SKM-1 treated with dmso at 0.1 percent for 144 hours (cell line): ENCODE data around the gene ANKS6.

Experiments used
- DNase-seq: peaks from one replicate; lab custom pipeline; 2025; ENCODE audit not compliant: unreplicated experiment; lab: John Stamatoyannopoulos, UW

The ANKS6 gene

DNA sequence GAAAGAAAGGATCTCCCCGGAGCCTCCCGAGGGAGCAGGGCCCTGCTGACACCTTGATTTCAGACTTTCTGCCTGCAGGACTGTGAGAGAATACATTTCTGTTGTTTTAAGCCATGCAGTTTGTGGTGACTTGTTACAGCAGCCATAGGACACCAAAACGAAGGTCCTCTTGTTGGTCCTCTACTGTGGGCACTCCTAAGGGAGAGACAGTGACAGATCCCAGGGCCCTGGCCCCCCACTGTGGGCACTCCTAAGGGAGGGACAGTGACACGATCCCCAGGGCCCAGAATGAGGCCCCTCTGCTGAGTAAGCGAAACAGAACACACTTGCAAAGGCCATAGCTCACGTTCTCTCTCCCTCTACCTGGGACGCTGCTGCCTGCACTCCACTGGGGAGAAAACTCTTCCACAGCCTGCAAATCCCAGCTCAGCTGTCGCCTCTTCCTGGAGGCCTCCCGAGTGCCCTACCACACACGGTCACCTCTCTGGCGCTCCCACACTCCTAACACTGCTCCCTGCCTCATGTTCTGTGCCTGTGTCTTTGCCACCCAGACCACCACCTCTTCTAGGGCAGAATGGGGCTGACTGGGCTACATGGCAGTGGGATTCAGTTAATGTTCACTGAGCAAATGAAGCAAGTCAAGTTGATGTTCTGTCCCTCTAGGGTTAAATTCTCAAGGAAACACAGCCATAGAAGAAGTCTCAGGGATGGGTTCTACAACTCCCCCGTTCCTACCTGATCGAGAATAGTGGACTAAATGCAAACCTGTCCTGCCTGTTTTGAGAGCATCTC lies 23.8 kb downstream of the ANKS6 start:
- DNase-seq = no peak

DNA sequence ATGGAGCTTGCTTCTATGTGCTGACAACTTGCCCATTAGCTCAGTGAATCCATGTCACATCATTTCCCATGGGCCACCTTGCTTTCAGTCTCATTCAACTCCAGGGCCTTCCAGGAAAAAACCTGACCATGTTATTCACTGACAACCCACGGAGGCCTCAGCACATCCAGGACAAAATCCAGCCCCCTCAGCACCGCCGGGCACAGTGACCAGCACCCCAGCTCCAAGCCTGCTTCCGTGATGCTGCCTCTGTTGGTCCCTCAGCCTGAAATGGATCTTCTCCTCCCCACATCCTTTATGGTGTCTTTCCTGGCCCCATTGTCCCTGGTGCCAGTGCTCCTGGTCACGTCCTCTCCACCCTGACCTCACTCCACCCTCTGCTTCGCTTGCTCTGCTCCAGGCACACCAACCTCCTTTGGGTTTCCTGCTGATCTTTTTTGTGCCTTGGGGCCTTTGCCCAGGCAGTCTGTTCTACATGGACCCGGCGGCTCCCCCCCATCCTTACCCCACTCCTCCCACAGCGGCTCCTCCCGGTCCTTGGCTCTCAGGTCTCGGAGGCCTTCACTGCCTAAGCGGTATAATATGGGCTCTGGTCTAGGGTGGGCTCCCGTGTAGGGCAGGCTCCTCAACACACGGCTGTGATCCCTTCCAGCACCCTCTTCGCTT lies 25.0 kb downstream of the ANKS6 start:
- no peak for DNase-seq

DNA sequence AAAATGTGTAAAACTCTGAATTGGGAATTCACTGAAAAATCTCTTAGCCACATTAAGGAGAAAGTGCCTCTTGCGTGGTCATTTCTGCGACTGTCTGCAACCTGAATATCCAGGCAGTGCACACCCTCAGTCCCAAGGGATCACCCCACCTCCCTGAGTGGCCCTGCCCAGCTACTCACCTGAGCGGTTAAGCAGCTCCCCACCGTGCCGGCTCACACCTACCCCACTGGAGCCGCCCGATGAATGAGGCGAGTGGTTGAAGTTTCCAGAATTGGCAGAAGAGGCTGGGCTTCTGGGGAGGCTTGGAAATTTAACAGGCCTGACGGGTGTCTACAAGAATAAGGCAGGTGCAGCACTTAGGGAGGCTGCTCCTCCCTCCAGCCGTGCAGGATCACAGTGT lies 25.6 kb downstream of the ANKS6 start:
- DNase-seq = no peak

DNA sequence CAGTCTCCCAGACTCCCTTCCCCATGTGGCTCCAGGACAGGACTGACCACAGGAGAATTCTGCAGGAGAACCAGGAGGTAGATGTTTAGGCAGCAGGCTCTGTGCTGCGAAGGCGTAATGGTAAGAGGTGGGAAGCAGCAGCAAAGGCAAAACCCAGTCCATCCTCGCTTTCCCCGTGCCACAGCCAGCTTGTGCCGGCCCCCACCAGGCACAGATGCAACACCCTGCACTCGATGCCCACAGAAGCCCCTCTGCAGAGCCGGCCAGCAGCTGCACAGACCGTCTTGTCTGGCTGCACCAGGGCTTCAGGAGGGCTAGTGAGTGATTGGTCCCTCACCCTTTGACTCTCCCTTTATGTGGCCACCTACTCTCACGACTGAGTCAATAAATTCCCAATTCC lies 28.0 kb downstream of the ANKS6 start:
- no peak for DNase-seq

DNA sequence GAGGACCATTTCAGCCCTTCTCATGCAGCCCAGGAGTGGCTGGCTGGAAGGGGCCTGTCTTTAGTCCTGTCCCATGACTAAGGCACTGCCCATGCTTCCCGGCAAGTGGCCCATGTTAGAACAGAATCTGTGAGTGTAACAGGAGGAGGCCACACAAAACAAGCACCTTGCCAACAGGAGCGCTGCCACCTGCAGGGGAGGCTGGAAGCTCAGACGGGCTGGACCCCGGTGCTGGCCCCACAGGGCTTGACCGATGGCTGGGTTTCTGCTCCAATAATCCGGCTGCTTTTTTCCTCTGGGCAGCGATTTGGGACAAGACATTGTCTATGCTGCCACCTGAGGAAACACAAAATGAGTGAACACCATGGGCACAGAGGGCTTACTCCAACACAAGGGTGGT lies 28.4 kb downstream of the ANKS6 start:
- DNase-seq = no peak

DNA sequence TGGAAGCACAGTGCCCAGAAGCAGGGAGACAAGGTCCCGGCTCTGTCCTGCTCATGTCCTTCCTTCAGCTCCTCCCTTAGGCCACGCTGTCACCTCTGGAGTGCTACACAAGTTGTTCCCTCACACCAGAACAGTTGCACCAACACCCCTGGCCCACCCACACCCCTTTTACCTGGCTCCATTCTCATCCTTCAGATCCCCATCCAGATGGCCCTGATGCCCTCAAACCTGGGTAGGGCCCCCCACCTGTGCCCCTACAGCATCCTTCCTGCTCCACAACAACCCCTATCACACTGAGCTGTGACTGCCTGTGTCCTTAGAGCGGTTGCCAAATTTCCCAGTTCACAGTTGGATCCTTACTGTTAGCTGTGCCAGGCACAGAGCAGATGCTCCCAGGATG lies 29.2 kb downstream of the ANKS6 start:
- no peak for DNase-seq

DNA sequence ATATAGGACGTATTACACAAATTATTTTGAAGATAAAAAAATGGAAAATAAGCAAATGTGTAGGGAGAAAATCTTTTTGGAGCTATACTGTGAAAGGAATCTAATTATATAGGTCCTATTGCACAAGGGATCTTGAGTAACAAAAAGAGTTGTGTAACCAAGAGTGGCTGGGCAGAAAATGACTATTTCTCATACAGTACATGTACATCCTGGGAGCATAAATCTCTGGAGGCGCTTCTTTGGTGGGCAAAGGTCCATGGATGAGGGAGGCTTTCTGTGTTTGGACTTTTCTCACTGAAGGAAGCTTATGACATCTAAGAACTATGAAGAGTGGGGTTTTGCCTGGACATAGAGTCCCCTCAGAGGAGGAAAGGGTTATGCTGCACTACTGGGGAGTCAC lies 29.8 kb downstream of the ANKS6 start:
- peak; percentile 50 for DNase-seq

DNA sequence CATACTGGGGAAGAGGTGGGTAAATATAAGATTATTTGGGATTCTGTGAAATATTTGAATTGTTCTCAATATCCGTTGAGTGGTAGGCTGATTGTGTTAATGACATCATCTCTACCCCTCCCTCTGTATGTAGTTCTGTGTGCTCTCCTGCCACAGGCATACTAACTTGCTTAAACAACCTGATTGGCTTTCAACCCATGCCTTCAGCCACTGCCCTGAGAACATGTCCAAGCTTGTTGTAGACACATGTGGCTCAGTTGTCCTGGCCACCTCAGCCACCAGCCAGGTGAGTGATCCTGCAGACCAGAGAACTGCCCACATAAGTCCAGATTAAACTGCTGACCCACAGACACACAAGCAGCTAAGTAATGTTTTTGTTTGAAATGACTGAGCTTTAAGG lies 31.1 kb downstream of the ANKS6 start:
- no peak for DNase-seq

DNA sequence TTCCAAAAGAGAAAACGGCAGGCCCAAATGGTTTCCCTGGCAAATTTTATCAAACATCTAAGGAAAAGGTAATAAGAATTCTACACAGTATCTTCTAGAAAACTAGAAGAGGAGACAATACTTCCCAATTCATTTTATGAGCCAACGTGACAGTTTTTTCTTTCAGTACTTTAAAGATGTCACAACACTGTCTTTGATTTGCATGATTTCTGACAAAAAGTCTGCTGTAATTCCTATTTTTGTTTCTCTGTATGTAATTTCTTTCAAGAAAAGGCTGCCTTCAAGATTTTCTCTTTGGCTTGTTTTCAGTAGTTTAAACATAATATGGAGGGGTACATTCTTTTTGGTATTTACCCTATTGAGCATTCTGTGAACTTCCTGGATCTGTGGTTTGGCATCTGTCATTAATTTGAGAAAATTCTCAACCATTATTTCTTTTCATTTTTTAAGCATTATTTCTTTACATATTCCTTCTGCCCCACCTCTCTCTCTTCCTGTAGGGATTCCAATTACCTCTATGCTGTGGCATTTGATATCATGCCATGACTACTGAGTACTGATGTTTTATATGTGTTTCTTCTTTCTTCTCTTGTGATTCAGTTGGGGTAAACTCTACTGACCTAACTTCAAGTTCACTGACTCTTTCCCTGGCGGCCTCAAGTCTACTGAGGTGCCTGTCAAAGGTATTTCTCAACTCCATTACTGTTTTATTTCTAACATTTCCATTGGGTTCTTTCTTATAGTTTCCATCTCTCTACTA lies 32.2 kb downstream of the ANKS6 start:
- DNase-seq = no peak

DNA sequence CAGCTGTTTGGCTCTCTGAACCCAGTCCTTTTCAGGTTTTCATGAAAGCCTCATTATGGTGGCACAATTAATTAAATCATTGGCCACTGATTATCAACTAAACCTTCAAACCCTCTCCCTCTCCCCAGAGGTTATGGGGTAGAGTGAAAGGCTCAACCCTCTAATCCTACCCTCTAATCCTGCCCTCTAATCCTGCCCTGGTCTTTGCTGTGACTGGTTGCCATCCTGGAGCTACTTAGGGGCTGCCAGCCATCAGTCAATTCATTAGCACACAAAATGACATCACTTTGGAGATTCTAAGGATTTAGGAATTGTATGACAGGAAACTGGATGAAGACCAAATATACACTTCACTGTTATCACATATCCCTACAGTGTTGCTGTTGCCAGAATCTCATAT lies 36.1 kb downstream of the ANKS6 start:
- DNase-seq = no peak

DNA sequence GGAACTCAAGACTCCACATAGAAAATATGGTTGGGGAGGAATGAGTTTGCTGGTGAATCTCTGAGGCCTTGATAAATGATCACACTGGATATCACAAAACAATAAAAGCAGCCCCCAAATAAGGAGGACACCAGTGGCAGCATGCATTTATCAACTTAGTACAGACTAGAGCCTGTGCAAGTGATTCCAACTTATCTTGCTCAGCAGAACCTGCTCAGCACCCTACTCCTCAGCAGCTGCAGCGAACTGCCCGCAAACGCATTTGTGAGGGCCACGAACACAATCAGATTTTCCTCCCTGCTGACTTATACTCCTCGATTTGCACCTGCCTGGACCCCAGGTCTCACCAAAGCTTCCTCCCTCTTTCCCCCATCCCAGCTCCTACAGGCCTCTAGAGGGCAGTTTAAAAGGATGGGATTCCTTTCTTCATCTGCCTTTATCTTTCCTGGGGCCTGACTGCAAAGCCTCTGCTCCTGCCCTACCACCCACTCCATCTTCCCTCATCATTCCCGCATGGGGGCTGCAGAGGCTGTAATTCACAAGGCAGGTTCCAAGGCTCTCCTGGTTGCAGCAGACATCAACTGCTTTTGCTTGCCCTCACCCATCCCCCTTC lies 41.2 kb downstream of the ANKS6 start:
- no peak for DNase-seq

DNA sequence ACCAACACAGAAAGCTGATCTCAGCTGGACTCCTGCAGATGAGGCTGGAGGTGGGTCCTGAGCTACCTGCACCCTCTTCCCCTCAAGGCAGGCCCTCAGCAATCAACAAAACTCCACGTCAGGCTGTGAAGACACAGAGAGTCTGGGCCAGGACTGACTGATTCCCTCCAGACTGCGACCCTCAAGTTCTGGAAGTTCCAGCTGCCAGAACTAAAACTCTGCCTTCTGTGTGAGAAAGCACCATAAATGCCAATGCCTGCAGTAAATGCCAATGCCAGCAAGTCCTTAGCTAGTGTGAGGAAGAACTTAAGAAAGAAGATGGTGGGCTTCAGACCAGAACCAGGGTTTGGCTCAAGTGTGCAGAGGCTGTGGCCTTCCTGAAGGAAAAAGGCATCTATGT lies 45.1 kb downstream of the ANKS6 start:
- no peak for DNase-seq

DNA sequence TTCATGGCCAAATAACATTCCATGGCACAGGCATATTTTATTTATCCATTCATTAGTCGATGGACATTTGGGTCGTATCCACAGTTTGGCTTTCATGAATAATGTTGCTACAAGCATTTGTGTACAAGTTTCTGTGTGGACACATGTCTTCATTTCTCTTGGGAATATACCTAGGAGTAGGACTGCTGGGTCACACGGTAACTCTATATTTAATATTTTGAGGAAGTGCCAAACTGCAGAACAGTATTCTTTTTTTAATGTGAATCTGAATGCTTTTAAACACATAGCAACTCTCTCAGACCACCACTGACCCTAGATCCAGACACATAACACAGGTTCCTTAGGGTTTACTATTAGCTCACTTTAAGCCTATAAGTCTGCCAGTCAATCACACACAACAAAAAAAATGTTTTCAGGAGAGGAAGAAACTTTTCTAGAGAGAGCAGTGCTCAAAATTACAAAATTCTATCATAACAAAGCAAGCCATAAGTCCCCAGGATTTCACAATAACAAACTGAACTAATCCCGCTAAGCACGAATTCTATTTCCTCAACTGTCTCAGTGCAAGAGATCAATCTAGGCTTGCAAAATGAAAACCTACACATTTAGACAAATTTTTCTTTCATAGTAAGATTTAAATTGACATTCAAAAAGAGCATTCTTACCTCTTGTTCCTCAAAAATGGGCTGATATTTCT lies 45.8 kb downstream of the ANKS6 start:
- peak; percentile 45 for DNase-seq

DNA sequence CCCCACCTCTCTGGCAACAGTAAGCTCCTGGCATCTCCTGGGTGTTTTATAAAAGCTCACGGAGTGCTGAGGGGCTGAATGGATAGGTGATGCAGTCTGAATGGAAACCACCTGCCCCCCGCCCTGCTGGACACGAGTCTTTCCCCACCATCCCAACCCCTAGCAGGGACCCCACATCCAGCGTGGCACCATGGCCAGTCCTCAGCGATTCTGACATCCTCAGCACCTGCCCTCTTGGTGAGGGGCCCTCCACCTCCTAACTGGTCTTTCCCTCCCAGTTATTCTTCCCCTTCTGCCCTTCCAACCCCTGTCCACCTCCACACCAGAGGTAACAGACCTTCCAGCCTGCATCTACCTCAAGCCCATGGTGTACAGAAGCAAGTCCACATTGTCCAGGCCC lies 48.9 kb downstream of the ANKS6 start:
- DNase-seq = no peak

DNA sequence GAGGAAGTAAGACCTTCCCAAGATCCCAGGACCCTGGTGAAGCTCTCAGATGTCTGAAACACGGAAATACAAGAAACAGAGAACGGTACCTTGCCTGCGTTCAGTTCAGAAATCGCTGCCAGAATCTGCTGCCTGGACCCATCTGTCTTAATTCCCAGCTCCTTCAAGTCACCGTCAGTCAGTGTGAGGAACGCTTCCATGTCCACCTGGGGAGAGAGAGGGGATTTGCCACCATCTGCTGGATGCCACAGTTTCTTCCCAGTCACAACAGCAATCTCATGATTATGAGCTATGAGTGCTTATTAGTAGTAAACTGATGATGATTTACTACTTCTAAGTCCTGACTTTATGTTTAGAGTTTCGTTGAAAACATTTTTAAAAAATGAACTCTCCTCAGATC lies 50.9 kb downstream of the ANKS6 start:
- DNase-seq = no peak

DNA sequence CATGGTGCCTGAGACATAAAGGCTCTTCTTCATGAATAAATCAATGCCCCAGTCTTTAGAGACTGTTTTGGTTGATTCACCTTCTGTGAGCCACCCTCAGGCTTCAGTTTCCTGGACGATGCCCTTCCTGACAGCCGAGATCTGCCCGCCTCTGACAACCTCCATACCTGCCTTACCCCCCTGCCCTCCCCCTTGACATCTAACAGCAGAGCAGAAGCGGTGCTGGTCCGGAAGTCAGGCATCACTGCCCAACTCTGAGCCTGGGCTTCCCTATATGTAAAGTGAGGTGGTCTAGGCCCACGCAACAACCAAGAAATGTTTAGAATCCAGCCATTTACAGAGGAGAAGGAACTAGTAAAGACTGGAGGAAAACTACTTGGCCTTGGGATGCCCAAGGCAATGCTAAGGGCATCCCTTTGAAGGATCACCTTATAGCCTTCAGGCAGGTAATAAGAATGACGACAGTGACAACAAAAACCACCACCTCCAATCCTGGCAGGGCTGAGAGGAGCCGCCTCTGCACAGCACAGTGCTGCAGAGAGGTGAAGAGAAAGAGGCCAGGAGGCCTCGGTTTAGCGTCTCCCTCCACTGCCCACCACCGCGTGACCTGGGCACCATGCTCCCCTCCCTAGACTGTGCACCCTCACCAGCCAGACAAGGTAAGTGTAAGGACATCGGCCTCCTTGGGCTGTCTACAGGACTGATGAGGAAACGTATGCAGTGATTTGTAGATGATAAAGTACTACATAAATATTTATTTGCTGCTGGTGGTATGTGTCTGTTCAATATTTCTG lies 52.3 kb downstream of the ANKS6 start:
- no peak for DNase-seq

DNA sequence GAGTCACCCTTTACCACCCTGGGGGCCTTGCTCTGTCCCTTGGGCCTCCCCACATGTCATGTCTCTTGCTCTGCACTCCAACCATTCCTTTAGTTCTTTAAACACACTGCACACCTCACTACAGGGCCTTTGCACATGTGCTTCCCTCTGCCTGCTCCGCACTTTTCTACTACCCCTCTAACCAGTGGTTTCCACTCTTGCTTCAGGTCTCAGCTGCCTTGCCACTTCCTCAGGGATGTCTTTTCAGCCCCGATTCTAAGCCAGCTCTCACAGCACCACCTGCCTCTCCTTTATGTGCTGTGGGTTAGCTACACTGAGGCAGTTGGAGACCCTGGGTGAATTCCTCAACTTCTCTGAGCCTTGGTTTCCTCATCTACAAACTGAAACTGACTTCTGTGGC lies 53.0 kb downstream of the ANKS6 start:
- no peak for DNase-seq

DNA sequence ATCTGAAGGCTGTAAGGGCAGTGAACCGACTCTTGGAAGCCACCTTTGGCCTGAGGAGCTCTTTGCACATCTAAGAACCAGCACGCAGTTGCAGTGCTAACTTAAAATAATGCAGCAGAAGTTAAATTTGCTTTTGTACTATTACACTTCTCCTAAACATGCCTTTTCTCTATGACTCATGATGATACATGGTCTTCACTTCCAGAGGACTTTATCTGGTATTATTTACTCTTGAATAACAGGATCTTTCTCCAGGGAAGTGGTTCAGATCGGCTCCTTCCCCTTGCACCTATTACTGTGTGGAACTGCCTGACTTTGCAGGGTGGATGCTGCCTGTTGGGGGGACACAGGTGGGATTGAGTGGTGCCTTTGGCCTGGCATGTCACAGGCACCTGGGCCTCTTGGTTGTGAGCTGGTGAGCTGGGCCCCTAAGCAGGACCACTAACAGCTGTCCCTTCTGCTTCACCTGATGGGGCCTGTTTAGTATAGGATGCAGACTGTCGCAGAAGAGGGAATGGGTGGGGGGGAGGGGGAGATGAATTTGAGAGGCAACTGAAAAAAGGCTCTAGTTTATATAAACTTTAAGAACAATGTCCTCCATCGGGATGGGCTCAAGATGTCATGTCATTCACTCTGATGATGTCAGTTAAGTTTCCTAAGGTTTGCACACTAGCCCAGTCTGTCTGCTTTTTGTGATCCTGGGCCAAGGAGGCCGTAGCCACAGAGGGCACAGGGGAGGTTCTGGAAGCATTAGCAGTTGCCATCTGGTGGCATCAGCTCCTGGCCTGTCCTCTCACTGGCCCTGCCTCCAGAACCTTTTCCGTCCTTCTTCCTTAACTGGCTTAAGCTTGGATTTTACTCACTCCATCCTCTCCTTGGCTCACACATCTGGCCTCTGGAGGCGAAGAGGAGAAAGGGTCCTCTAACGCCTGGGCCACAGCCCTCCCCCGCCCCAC lies 53.8 kb downstream of the ANKS6 start:
- DNase-seq = no peak

DNA sequence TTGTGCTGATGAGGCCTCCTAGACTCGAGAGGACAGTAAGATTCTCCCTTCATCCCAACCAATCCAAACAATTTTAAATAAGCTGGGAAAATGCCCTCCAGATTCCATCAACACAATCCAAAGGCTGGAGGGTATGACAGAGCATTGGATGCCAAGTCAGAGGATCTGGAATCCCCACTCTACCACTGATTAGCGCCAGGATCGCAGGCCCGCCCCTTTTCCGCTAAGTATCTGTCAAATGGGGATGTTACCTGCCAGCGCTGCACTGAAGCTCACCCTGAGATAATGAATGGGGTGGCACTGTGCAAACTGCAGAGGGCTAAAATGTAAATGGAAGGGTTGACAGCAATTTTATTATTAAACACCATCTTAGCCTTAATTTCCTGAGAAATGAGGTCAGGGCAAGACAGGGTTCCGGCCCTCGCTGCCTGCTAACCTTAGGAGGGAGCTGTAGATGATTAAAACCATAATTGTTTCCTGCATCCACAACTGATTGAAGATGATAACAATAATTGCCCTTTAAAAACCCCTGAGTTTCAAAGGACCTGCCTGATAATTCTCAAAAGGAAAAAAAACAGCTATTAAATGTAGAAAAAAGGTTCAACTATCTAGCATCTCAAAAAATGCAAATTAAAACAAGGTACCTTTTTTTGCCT lies 56.0 kb downstream of the ANKS6 start:
- no peak for DNase-seq
